Peyer's patch (tissue), 4 donors: ENCODE data around the gene CTPS2.
A peak's percentile ranks its signal among the peaks of the same experiment; 100 is the strongest.

Experiments used
- POLR2A ChIP-seq, 2 donors: fragments of 450-650 bp; IDR thresholded peaks; one replicate each; pipeline ENCODE4 v1.5.1; 2017; ENCODE audit warnings: antibody characterized with exemption in 2 of 2, mild to moderate bottlenecking in 2 of 2, moderate library complexity in 2 of 2
- TF ChIP-seq, protein P1 (sequence below), 6 experiments: fragments of 450-650 bp in 4 of 6; fragments of 200-600 bp in 2 of 6; sonication (generic) in 1 of 6; IDR thresholded peaks; one replicate each; pipeline ENCODE4 v1.5.1; 2017 to 2019; ENCODE audit warnings: antibody characterized with exemption in 6 of 6, mild to moderate bottlenecking in 3 of 6, moderate library complexity in 1 of 6

DNA sequence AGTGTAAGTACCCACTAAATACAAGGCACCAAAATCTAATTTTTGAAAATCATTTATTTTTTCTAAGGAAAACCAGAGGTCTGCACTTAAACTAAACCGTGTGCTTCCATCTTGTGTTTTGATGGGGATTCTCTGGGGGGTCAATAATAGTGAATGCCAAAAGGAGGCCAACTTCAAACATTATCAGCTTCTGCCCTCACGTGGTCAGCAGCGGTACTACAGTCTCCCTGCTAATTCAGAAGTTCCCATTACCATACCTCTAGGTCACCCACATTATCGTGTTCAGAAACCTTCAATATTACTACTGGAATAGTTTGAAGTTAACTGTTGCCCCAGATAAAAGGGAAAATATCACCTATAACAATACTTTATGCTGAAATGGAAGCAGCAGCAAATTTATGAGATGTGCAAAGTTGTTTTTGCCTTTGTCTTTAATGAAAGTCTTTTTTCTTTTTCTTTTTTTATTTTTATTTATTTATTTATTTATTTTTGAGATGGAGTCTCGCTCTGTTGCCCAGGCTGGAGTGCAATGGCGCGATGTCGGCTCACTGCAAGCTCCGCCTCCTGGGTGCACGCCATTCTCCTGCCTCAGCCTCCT, 17.3 kb downstream of the CTPS2 start:
- TF ChIP-seq POLR2A (IDR thresholded peaks at IDR 0.05), result no peak
- TF ChIP-seq, protein P1, sequence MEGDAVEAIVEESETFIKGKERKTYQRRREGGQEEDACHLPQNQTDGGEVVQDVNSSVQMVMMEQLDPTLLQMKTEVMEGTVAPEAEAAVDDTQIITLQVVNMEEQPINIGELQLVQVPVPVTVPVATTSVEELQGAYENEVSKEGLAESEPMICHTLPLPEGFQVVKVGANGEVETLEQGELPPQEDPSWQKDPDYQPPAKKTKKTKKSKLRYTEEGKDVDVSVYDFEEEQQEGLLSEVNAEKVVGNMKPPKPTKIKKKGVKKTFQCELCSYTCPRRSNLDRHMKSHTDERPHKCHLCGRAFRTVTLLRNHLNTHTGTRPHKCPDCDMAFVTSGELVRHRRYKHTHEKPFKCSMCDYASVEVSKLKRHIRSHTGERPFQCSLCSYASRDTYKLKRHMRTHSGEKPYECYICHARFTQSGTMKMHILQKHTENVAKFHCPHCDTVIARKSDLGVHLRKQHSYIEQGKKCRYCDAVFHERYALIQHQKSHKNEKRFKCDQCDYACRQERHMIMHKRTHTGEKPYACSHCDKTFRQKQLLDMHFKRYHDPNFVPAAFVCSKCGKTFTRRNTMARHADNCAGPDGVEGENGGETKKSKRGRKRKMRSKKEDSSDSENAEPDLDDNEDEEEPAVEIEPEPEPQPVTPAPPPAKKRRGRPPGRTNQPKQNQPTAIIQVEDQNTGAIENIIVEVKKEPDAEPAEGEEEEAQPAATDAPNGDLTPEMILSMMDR (IDR thresholded peaks at IDR 0.05), result peak; percentile 62 to 87 (median 74)
